Measurements from ENCODE around the gene VAMP1.

DNA sequence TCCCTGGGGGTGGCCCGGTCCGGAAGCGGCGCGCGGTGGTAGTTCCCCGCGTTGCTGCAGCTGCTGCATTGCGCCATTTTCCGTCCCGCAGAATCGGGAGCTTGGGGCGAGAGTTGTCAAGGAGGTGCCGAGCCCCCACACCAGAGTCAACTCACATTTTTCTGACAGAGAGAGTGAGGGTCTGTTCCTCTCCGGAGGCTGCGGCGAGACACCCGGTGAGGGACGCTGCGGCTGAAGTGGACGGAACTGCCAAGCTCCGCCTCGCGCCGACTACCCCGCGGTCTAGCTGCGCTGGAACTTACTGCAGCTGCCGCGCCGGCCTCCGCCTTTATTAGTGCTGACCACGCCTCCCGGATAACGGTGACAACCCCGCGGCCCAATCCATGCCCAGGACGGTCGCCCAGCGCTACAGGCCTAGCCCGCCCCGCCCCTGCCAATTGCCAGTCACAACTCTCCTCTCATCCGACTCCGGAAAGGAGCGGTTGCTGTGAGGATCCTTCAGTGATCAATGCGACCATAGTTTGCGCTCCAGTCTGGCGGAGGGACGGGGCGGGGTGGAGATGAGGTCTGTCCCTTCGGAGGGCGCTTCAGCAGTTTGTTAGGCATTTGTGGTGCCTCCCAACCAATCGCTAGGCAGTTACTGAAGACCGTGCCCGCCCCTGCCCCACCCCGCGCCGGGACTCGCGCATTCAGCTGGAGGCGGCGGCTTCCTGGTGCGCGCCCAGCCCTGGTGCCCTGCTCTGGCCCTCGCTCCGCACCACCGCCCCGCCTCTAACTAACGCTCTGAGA, at the start of gene VAMP1:
- peak in 4 of 7 experiments; percentile 8 to 42 (median 37) for TF ChIP-seq CTCF (IDR thresholded peaks at IDR 0.05)
- TF ChIP-seq POLR2A (IDR thresholded peaks at IDR 0.05) = peak; percentile 98 to 99 (median 99)

Data from body of pancreas (tissue), 4 donors.